OCI-LY3 (cell line): ENCODE results near the gene SLC25A14.

Experiments used
- CTCF ChIP-seq: fragments of 200-600, 300-600 bp; sonication (generic); IDR thresholded peaks from 2 replicates; pipeline ENCODE4 v1.5.1; 2014; ENCODE audit warnings: antibody characterized with exemption, low read length, low read depth
- EZH2phosphoT487 ChIP-seq: fragments of 200-600 bp; shearing (Covaris generic); IDR thresholded peaks from 2 replicates; pipeline ENCODE4 v1.6.1; 2018; ENCODE audit warnings: antibody characterized with exemption, mixed run types, low read depth

GRCh38 chrX:130343411-130343810, 3.7 kb downstream of the SLC25A14 start:
- no peak for TF ChIP-seq CTCF
- no peak for TF ChIP-seq EZH2phosphoT487
